C1 segment of cervical spinal cord (tissue), 14 donors: ENCODE measurements around the gene THBS3.
"Not testable (repeated sequence)": the region's sequence is repeated elsewhere in the genome, so short reads cannot be mapped to it uniquely, and the experiment has no call there.

Experiments
- DNase-seq, 14 donors: peaks; one replicate each; lab custom pipeline; 2025; lab: John Stamatoyannopoulos, UW

THBS3 gene

DNA sequence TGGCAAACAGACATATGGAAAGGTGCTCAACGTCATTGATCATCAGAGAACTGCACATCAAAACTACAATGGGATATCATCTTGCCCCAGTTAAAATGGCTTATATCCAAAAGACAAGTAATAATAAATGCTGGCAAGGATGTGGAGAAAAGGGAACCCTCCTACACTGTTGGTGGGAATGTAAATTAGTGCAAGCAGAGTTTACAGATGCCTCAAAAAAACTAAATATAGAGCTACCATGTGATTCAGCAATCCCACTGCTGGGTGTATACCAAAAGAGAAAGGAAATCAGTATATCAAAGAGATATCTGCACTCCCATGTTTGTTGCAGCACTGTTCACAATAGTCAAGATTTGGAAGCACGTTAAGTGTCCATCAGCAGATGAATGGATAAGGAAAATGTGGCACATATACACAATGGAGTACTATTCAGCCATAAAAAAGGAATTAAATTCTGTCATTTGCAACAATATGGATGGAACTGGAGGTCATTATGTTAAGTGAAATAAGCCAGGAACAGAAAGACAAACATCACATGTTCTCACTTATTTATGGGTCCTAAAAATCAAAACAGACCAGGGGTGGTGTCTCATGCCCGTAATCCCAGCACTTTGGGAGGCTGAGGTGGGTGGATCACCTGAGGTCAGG is 51.6 kb downstream of the THBS3 start:
- DNase-seq: not testable (repeated sequence)
